ENCODE data around the gene MRPL19. TPM values are rescaled to one million over a fixed set of nuclear protein-coding genes. Genes with fewer than 3 reads are reported as not detected.
"Not testable (repeated sequence)": the region's sequence is repeated elsewhere in the genome, so short reads cannot be mapped to it uniquely, and the experiment has no call there.

The MRPL19 gene
- total RNA-seq, 1 donor from 2014 or later: 70.6 TPM

DNA sequence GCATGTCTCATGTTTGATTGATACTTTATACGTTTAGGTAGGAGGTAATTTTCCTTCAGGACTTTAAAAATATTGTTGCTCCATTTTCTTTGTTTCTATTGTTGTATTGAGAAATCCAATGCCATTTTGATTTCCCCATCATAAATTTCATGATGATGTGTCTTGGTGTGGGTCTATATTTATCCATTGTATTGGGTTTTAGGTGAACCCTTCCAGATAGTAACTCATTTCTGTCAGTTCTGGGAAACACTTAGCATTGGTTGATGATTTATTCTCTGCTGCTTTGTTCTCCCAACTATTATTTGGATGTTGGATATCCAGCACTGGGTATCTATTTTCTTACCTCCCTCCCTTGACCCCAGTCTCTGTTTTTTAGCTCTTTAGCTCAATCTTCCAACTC lies 10.0 kb downstream of the MRPL19 start:
- H3K27ac Mint-ChIP-seq: no peak overlapping the region

DNA sequence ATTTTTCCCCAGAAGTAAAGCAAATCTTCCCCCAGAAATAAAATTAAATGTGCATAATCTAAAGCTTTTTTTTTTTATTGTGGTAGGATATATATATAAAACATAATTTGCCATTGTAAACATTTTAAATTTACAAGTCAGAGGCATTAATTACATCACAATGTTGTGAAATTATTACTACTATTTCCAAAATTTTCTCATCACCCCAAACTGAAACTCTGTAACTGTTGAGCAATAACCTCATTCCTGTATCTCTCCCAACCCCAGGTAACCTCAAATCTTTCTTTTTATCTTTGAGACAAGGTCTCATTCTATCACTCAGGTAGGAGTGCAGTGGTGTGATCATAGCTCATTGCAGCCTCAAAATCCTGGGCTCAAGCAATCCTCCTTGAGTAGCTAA lies 11.2 kb downstream of the MRPL19 start:
- H3K4me1 Mint-ChIP-seq: peaks cover 3% of the 10 kb centered on the region
- no peak overlapping the region for H3K27ac Mint-ChIP-seq
- H3K27me3 Mint-ChIP-seq: no peaks in the 10 kb centered on the region
- DNase-seq: no peak
- H3K36me3 Mint-ChIP-seq (ENCODE audit: low read depth): peaks cover 82% of the 10 kb centered on the region
- no peak overlapping the region for H3K4me3 Mint-ChIP-seq
- peaks cover 3% of the 10 kb centered on the region for H3K9me3 Mint-ChIP-seq
- intact Hi-C loops (cut with micrococcal nuclease): no loop called here

More for the DNA sequence above, 10.0 kb downstream of the MRPL19 start:
- peaks cover 3% of the 10 kb centered on the region for H3K9me3 Mint-ChIP-seq
- no peak overlapping the region for H3K4me3 Mint-ChIP-seq
- peaks cover 3% of the 10 kb centered on the region for H3K4me1 Mint-ChIP-seq
- no peaks in the 10 kb centered on the region for H3K27me3 Mint-ChIP-seq
- DNase-seq: no peak
- peaks cover 81% of the 10 kb centered on the region for H3K36me3 Mint-ChIP-seq (ENCODE audit: low read depth)
- intact Hi-C loops (cut with micrococcal nuclease): no loop called here

GRCh38 chr2:75666911-75667310 lies 20.3 kb downstream of the MRPL19 start:
- H3K27ac Mint-ChIP-seq: no peak overlapping the region
- H3K36me3 Mint-ChIP-seq (ENCODE audit: low read depth): peaks cover 38% of the 10 kb centered on the region
- intact Hi-C loops (cut with micrococcal nuclease): no loop called here
- no peaks in the 10 kb centered on the region for H3K4me1 Mint-ChIP-seq
- no peaks in the 10 kb centered on the region for H3K27me3 Mint-ChIP-seq
- H3K9me3 Mint-ChIP-seq: no peaks in the 10 kb centered on the region
- no peak overlapping the region for H3K4me3 Mint-ChIP-seq
- no peak for DNase-seq

- H3K9me3 Mint-ChIP-seq: no peaks in the 10 kb centered on the region
- DNase-seq: no peak
- no peaks in the 10 kb centered on the region for H3K27me3 Mint-ChIP-seq
- H3K4me3 Mint-ChIP-seq: no peak overlapping the region
- intact Hi-C loops (cut with micrococcal nuclease): no loop called here
- no peak overlapping the region for H3K27ac Mint-ChIP-seq
- H3K4me1 Mint-ChIP-seq: peaks cover 2% of the 10 kb centered on the region
- H3K36me3 Mint-ChIP-seq (ENCODE audit: low read depth): peaks cover 38% of the 10 kb centered on the region
Observed at GRCh38 chr2:75667884-75668283, 21.3 kb downstream of the MRPL19 start.

- H3K36me3 Mint-ChIP-seq (ENCODE audit: low read depth): peaks cover 30% of the 10 kb centered on the region
- H3K27ac Mint-ChIP-seq; H3K27me3 Mint-ChIP-seq; H3K4me1 Mint-ChIP-seq; intact Hi-C loops (cut with micrococcal nuclease); DNase-seq; H3K9me3 Mint-ChIP-seq; H3K4me3 Mint-ChIP-seq: not testable (repeated sequence)
Observed at GRCh38 chr2:75675423-75675822, 28.8 kb downstream of the MRPL19 start.

- H3K36me3 Mint-ChIP-seq (ENCODE audit: low read depth): peaks cover 30% of the 10 kb centered on the region
- peaks cover 6% of the 10 kb centered on the region for H3K4me1 Mint-ChIP-seq
- H3K9me3 Mint-ChIP-seq: no peaks in the 10 kb centered on the region
- no peak overlapping the region for H3K4me3 Mint-ChIP-seq
- no peaks in the 10 kb centered on the region for H3K27me3 Mint-ChIP-seq
- no peak for DNase-seq
- no peak overlapping the region for H3K27ac Mint-ChIP-seq
- intact Hi-C loops (cut with micrococcal nuclease): no loop called here
Observed at GRCh38 chr2:75675908-75676307, 29.3 kb downstream of the MRPL19 start.

DNA sequence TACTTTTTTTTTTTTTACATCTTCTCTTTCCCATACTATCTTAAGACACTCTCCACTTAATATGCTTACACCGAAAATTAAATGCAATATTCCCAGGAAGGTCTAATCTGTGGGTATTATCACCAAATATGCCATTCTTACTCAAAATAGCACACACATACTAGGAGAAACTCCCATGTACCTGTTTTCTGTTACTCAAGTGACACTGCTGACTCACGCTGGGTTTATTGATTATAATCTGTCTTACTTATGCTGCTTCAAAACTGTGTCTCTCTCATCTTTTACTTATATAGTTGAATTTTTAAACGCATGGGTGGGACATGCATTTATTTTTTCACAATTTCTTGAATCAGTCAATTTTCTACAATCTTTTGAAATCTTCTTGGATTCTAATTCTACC lies 29.9 kb downstream of the MRPL19 start:
- Mint-ChIP-seq H3K9me3 (no peaks in the 10 kb centered on the region), H3K27me3 (no peaks in the 10 kb centered on the region), H3K36me3 (ENCODE audit: low read depth) (peaks cover 25% of the 10 kb centered on the region), H3K4me3 (no peak overlapping the region), H3K27ac (no peak overlapping the region), H3K4me1 (peaks cover 6% of the 10 kb centered on the region)
- no peak for DNase-seq
- intact Hi-C loops (cut with micrococcal nuclease): no loop called here

- Mint-ChIP-seq H3K4me3 (no peak overlapping the region), H3K27me3 (no peaks in the 10 kb centered on the region), H3K9me3 (no peaks in the 10 kb centered on the region), H3K4me1 (peaks cover 7% of the 10 kb centered on the region), H3K27ac (no peak overlapping the region), H3K36me3 (ENCODE audit: low read depth) (peaks cover 22% of the 10 kb centered on the region)
- intact Hi-C loops (cut with micrococcal nuclease): no loop called here
- DNase-seq: no peak
Observed at GRCh38 chr2:75679556-75679955, 33.0 kb downstream of the MRPL19 start.

DNA sequence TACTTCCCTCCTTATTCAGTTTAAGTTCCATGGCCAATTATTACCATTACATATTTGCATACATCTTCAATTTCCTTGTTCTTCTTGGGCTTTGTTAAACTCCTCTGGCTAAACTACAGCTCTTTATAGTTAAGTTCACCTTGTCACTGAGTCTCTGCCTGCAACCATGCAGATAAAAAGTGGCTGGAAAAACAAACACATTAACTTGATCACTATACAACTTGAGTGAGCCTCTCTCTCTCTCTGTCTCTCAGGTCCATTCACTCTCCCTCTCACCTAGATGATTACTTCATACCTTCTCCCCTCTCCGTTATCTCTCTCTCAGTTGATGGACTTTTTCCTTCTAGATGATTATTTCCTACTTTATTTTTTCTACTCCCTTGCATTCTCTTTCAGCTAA lies 33.8 kb downstream of the MRPL19 start:
- Mint-ChIP-seq H3K4me3 (no peak overlapping the region), H3K27me3 (no peaks in the 10 kb centered on the region), H3K4me1 (peaks cover 7% of the 10 kb centered on the region), H3K9me3 (no peaks in the 10 kb centered on the region), H3K36me3 (ENCODE audit: low read depth) (peaks cover 29% of the 10 kb centered on the region), H3K27ac (no peak overlapping the region)
- no peak for DNase-seq
- intact Hi-C loops (cut with micrococcal nuclease): no loop called here

GRCh38 chr2:75683430-75683829 lies 36.8 kb downstream of the MRPL19 start:
- peaks cover 36% of the 10 kb centered on the region for H3K36me3 Mint-ChIP-seq (ENCODE audit: low read depth)
- H3K9me3 Mint-ChIP-seq; intact Hi-C loops (cut with micrococcal nuclease); H3K4me3 Mint-ChIP-seq; H3K4me1 Mint-ChIP-seq; DNase-seq; H3K27ac Mint-ChIP-seq; H3K27me3 Mint-ChIP-seq: not testable (repeated sequence)

- peaks cover 49% of the 10 kb centered on the region for H3K36me3 Mint-ChIP-seq (ENCODE audit: low read depth)
- no peaks in the 10 kb centered on the region for H3K9me3 Mint-ChIP-seq
- intact Hi-C loops (cut with micrococcal nuclease): no loop called here
- H3K4me1 Mint-ChIP-seq: peaks cover 3% of the 10 kb centered on the region
- no peak overlapping the region for H3K4me3 Mint-ChIP-seq
- H3K27me3 Mint-ChIP-seq: no peaks in the 10 kb centered on the region
- no peak for DNase-seq
- no peak overlapping the region for H3K27ac Mint-ChIP-seq
Observed at GRCh38 chr2:75688196-75688595, 41.6 kb downstream of the MRPL19 start.

DNA sequence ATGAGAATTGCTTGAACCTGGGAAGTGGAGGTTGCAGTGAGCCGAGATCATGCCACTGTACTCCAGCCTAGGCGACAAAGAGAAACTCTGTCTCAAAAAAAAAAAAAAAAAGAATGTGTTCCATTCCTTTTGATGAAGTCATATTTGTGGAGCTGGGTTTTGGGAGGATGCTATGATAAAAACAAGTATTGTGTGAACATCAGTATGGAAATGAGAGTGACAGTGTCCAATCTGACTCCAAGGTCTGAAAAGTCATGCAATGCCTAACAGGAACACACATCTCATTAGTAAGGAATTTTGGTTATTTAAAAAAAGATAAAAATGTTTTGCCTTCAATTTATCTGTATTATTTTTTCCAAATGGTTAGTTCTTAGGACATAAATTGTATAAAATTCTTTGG lies 52.3 kb downstream of the MRPL19 start:
- Mint-ChIP-seq H3K4me3 (no peak overlapping the region), H3K27ac (no peak overlapping the region), H3K27me3 (no peaks in the 10 kb centered on the region), H3K36me3 (ENCODE audit: low read depth) (peaks cover 59% of the 10 kb centered on the region), H3K9me3 (no peaks in the 10 kb centered on the region), H3K4me1 (peaks cover 2% of the 10 kb centered on the region)
- no peak for DNase-seq
- intact Hi-C loops (cut with micrococcal nuclease): no loop called here

- no peak overlapping the region for H3K4me3 Mint-ChIP-seq
- no peak overlapping the region for H3K27ac Mint-ChIP-seq
- intact Hi-C loops (cut with micrococcal nuclease): no loop called here
- no peaks in the 10 kb centered on the region for H3K9me3 Mint-ChIP-seq
- DNase-seq: no peak
- H3K4me1 Mint-ChIP-seq: peaks cover 10% of the 10 kb centered on the region
- H3K36me3 Mint-ChIP-seq (ENCODE audit: low read depth): peaks cover 70% of the 10 kb centered on the region
- no peaks in the 10 kb centered on the region for H3K27me3 Mint-ChIP-seq
Observed at GRCh38 chr2:75702593-75702992, 56.0 kb downstream of the MRPL19 start.

DNA sequence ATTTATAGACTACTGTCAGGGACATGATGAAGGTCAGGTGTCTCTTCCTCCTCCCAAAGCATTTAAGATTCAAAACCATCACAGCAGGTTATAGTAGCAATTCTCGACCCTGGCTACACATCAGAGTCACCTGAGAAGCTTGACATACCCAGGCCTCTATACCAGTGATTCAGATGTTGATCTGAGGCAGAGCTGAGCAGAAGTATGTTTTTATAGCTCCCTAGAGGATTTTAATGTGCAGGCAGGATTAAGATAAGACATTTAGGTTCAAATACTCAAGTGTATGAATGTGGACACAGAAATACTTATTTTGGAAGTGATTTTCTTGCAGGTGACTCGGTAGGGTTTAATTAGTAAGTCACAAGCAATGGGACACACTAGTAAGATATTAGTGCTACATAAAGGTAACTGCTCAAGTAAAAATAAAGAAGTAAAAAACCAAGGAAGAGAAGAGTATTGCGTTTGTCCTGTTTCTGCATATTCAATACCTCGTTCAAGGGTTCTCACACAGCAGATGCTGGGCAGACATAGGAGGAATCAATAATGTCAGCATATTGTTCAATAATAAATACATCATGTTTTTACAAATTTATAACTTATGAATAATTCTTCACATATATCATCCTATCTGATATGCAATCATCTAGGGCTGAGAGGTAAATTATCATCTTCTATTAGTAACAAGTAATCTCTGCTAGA lies 57.2 kb downstream of the MRPL19 start:
- peaks cover 15% of the 10 kb centered on the region for H3K4me1 Mint-ChIP-seq
- H3K4me3 Mint-ChIP-seq: no peak overlapping the region
- peaks cover 64% of the 10 kb centered on the region for H3K36me3 Mint-ChIP-seq (ENCODE audit: low read depth)
- no peak overlapping the region for H3K27ac Mint-ChIP-seq
- H3K9me3 Mint-ChIP-seq: no peaks in the 10 kb centered on the region
- no peaks in the 10 kb centered on the region for H3K27me3 Mint-ChIP-seq
- intact Hi-C loops (cut with micrococcal nuclease): no loop called here
- no peak for DNase-seq

DNA sequence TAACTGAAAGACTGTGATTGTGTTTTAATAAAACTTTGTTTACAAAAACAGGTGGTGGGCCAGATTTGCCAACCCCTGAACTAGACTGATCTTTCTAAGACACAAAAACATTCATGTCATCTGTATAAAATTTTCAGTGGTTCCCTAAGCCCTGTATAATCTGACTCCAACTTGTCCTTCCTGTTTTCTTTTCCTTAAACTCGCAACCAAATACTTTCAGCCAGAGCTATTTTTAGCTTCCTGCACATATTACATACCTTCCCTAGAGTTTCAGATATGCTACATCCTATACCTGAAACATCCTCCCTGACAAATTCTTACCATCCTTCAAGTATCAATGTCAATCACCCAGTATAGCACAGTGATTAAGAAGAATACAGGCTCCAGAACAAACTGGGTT lies 59.3 kb downstream of the MRPL19 start:
- Mint-ChIP-seq H3K27me3 (no peaks in the 10 kb centered on the region), H3K27ac (no peak overlapping the region), H3K36me3 (ENCODE audit: low read depth) (peaks cover 47% of the 10 kb centered on the region), H3K9me3 (no peaks in the 10 kb centered on the region), H3K4me1 (peaks cover 21% of the 10 kb centered on the region), H3K4me3 (no peak overlapping the region)
- no peak for DNase-seq
- intact Hi-C loops (cut with micrococcal nuclease): no loop called here
